ENCODE measurements around the gene KIAA1328.
"Not testable (repeated sequence)": the region's sequence is repeated elsewhere in the genome, so short reads cannot be mapped to it uniquely, and the experiment has no call there.

KIAA1328 gene

GRCh38 chr18:37144921-37145320 is 316.0 kb downstream of the KIAA1328 start:
- WGBS: 97% methylated on average over 4 of the region's 4 CpGs
- H3K27ac ChIP-seq (ENCODE audit: low read depth, low read length): no peak overlapping the region
- no peaks in the 10 kb centered on the region for H3K27me3 ChIP-seq (ENCODE audit: insufficient read depth, low read length)
- H3K4me1 ChIP-seq (ENCODE audit: insufficient read depth, low read length): peaks cover 12% of the 10 kb centered on the region
- H3K9ac ChIP-seq (ENCODE audit: low read depth, low read length): no peak overlapping the region
- no peaks in the 10 kb centered on the region for H3K36me3 ChIP-seq (ENCODE audit: insufficient read depth, low read length)
- no peak overlapping the region for H3K4me3 ChIP-seq (ENCODE audit: low read length)
- no peaks in the 10 kb centered on the region for H3K9me3 ChIP-seq (ENCODE audit: insufficient read depth, low read depth, low read length)

- H3K9ac ChIP-seq (ENCODE audit: low read depth, low read length): no peak overlapping the region
- 94% methylated on average over 5 of the region's 7 CpGs for WGBS
- H3K27me3 ChIP-seq (ENCODE audit: insufficient read depth, low read length): no peaks in the 10 kb centered on the region
- H3K36me3 ChIP-seq (ENCODE audit: insufficient read depth, low read length): no peaks in the 10 kb centered on the region
- H3K4me3 ChIP-seq (ENCODE audit: low read length): no peak overlapping the region
- peaks cover 29% of the 10 kb centered on the region for H3K4me1 ChIP-seq (ENCODE audit: insufficient read depth, low read length)
- H3K9me3 ChIP-seq (ENCODE audit: insufficient read depth, low read depth, low read length): 0 out of 2 replicates have a peak, but pooled peaks cover 2% of the 10 kb centered on the region
- H3K27ac ChIP-seq (ENCODE audit: low read depth, low read length): no peak overlapping the region
These were observed 327.5 kb downstream of the KIAA1328 start for GRCh38 chr18:37156330-37156942.

DNA sequence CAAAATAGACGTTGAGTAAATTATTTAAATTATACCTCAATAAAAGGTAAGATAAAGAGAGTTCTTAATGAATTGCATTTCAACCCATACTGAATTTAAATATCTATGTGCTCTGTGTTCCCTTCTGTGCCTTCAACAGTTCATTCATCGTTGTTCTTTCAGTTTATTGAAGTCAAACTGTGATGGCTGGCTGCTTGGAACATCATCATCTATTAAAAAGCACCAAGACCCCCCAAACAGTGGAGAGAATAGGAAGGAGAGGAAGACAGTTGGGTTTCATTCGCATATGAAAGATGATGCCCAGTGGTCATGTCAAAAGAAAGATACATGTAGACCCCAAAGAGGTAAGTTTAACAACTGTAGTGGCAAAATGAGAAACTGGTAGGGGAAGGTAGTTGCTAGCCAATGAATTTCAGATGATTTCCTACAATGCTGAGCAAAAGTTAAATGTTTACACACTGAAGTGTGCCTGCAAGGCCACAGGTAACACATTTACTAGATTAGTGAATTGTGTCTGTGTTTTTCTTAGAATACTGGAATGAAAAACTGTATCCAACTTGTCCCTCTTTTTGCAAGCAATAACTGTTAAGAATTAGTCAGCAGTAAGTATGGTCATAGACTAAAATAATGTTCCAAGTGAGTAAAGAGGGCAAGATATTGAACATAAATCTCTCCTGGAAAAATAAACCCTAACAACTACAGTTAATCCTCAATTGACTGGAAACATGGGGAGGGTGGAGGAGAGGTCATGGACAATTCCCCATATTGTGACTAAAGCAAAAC is 331.3 kb downstream of the KIAA1328 start:
- H3K9ac ChIP-seq (ENCODE audit: low read depth, low read length): no peak overlapping the region
- peak overlapping the region; percentile 83 for H3K27ac ChIP-seq (ENCODE audit: low read depth, low read length)
- H3K9me3 ChIP-seq (ENCODE audit: insufficient read depth, low read depth, low read length): no peaks in the 10 kb centered on the region
- no peaks in the 10 kb centered on the region for H3K27me3 ChIP-seq (ENCODE audit: insufficient read depth, low read length)
- WGBS: 34% methylated on average over 2 of the region's 3 CpGs
- H3K4me1 ChIP-seq (ENCODE audit: insufficient read depth, low read length): peaks cover 47% of the 10 kb centered on the region
- no peak overlapping the region for H3K4me3 ChIP-seq (ENCODE audit: low read length)
- H3K36me3 ChIP-seq (ENCODE audit: insufficient read depth, low read length): no peaks in the 10 kb centered on the region

DNA sequence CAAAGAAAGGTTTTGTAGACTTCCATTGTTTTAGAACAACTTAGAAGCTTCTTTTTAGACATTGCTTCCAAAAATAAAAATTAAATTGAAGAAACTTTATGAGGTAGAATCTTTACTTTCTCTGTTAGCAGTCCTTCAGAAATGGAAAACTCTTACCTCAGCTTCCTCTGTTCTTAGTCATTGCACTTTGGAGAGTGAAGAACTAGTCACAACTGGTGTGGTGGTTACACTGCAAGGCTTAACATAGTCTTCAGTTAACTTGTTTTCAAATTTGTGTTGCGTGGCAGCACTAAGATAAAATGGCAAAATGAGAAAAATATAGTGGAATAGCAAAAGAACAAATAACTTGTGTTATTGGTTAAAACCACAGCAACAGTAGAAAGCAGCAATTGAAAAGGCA is 332.6 kb downstream of the KIAA1328 start:
- H3K4me1 ChIP-seq (ENCODE audit: insufficient read depth, low read length): peaks cover 49% of the 10 kb centered on the region
- 90% methylated on average over 1 of the region's 1 CpG for WGBS
- H3K9me3 ChIP-seq (ENCODE audit: insufficient read depth, low read depth, low read length): no peaks in the 10 kb centered on the region
- no peak overlapping the region for H3K9ac ChIP-seq (ENCODE audit: low read depth, low read length)
- H3K27ac ChIP-seq (ENCODE audit: low read depth, low read length): no peak overlapping the region
- H3K27me3 ChIP-seq (ENCODE audit: insufficient read depth, low read length): no peaks in the 10 kb centered on the region
- H3K36me3 ChIP-seq (ENCODE audit: insufficient read depth, low read length): no peaks in the 10 kb centered on the region
- H3K4me3 ChIP-seq (ENCODE audit: low read length): no peak overlapping the region

DNA sequence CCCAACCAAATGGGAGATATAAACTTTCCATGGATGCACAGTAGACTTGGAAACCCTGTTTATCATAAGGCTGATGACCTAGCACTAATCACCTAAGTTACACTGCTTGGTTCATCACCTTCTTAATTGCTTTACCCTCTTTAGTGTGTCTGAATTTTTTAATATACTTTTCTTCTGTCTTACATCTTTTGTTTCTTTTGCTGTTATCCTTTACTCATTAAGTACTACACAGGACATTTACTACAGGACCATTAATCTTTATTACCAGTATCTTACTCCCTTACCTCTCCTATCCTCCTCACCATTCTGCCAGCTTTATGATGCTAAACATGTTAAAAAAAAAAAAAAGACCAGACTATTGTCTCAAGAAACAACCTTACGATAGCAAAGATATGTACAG is 333.6 kb downstream of the KIAA1328 start:
- H3K4me1 ChIP-seq (ENCODE audit: insufficient read depth, low read length): peaks cover 52% of the 10 kb centered on the region
- no peaks in the 10 kb centered on the region for H3K36me3 ChIP-seq (ENCODE audit: insufficient read depth, low read length)
- H3K27ac ChIP-seq (ENCODE audit: low read depth, low read length): no peak overlapping the region
- no peaks in the 10 kb centered on the region for H3K9me3 ChIP-seq (ENCODE audit: insufficient read depth, low read depth, low read length)
- WGBS: no CpG with 5 or more reads among the region's 1 CpG
- no peak overlapping the region for H3K4me3 ChIP-seq (ENCODE audit: low read length)
- H3K9ac ChIP-seq (ENCODE audit: low read depth, low read length): no peak overlapping the region
- H3K27me3 ChIP-seq (ENCODE audit: insufficient read depth, low read length): no peaks in the 10 kb centered on the region

- Histone ChIP-seq H3K4me3 (ENCODE audit: low read length) (no peak overlapping the region), H3K27ac (ENCODE audit: low read depth, low read length) (no peak overlapping the region), H3K4me1 (ENCODE audit: insufficient read depth, low read length) (peaks cover 52% of the 10 kb centered on the region), H3K9ac (ENCODE audit: low read depth, low read length) (no peak overlapping the region), H3K27me3 (ENCODE audit: insufficient read depth, low read length) (no peaks in the 10 kb centered on the region), H3K36me3 (ENCODE audit: insufficient read depth, low read length) (no peaks in the 10 kb centered on the region), H3K9me3 (ENCODE audit: insufficient read depth, low read depth, low read length) (no peaks in the 10 kb centered on the region)
- WGBS: 86% methylated on average over 4 of the region's 4 CpGs
These were observed 334.2 kb downstream of the KIAA1328 start for GRCh38 chr18:37163119-37163518.

- WGBS: 100% methylated on average over 1 of the region's 1 CpG
- Histone ChIP-seq H3K9me3 (ENCODE audit: insufficient read depth, low read depth, low read length) (no peaks in the 10 kb centered on the region), H3K4me3 (ENCODE audit: low read length) (no peak overlapping the region), H3K4me1 (ENCODE audit: insufficient read depth, low read length) (peaks cover 23% of the 10 kb centered on the region), H3K27ac (ENCODE audit: low read depth, low read length) (no peak overlapping the region), H3K9ac (ENCODE audit: low read depth, low read length) (no peak overlapping the region), H3K36me3 (ENCODE audit: insufficient read depth, low read length) (no peaks in the 10 kb centered on the region), H3K27me3 (ENCODE audit: insufficient read depth, low read length) (no peaks in the 10 kb centered on the region)
These were observed 337.6 kb downstream of the KIAA1328 start for GRCh38 chr18:37166491-37166890.

DNA sequence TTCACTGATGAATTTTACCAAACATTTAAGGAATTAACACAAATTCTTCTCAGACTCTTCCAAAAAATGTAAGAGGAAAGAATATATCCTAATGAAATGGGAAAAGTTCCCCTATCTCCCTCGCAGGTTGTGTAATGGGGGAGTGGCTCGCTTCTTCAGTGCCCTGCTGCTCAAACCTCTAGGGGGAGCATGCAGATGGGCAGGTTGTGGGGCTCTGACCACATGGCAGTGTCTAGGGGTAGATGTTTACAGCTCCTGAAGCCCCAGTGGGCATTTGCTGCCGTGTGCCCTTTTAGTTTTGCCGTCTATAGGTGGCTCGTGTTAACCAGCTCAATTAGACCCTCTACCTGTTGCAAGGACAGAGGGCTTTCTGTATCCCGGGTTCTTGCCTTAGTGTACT is 338.0 kb downstream of the KIAA1328 start:
- WGBS: 82% methylated on average over 6 of the region's 6 CpGs
- not testable (repeated sequence) for H3K9ac ChIP-seq (ENCODE audit: low read depth, low read length); H3K9me3 ChIP-seq (ENCODE audit: insufficient read depth, low read depth, low read length); H3K27me3 ChIP-seq (ENCODE audit: insufficient read depth, low read length); H3K27ac ChIP-seq (ENCODE audit: low read depth, low read length); H3K36me3 ChIP-seq (ENCODE audit: insufficient read depth, low read length); H3K4me3 ChIP-seq (ENCODE audit: low read length)
- H3K4me1 ChIP-seq (ENCODE audit: insufficient read depth, low read length): peaks cover 18% of the 10 kb centered on the region

- no peak overlapping the region for H3K4me3 ChIP-seq (ENCODE audit: low read length)
- H3K36me3 ChIP-seq (ENCODE audit: insufficient read depth, low read length): no peaks in the 10 kb centered on the region
- H3K9me3 ChIP-seq (ENCODE audit: insufficient read depth, low read depth, low read length): no peaks in the 10 kb centered on the region
- no peak overlapping the region for H3K9ac ChIP-seq (ENCODE audit: low read depth, low read length)
- peaks cover 16% of the 10 kb centered on the region for H3K4me1 ChIP-seq (ENCODE audit: insufficient read depth, low read length)
- no peak overlapping the region for H3K27ac ChIP-seq (ENCODE audit: low read depth, low read length)
- H3K27me3 ChIP-seq (ENCODE audit: insufficient read depth, low read length): no peaks in the 10 kb centered on the region
These were observed 342.1 kb downstream of the KIAA1328 start for GRCh38 chr18:37170984-37171383.

- Histone ChIP-seq H3K9me3 (ENCODE audit: insufficient read depth, low read depth, low read length) (no peaks in the 10 kb centered on the region), H3K9ac (ENCODE audit: low read depth, low read length) (no peak overlapping the region), H3K36me3 (ENCODE audit: insufficient read depth, low read length) (no peaks in the 10 kb centered on the region), H3K4me1 (ENCODE audit: insufficient read depth, low read length) (peaks cover 26% of the 10 kb centered on the region), H3K27ac (ENCODE audit: low read depth, low read length) (no peak overlapping the region), H3K27me3 (ENCODE audit: insufficient read depth, low read length) (no peaks in the 10 kb centered on the region), H3K4me3 (ENCODE audit: low read length) (no peak overlapping the region)
- WGBS: 92% methylated on average over 2 of the region's 2 CpGs
These were observed 344.5 kb downstream of the KIAA1328 start for GRCh38 chr18:37173384-37173783.

GRCh38 chr18:37175727-37176620 is 347.0 kb downstream of the KIAA1328 start:
- Histone ChIP-seq H3K27me3 (ENCODE audit: insufficient read depth, low read length) (no peaks in the 10 kb centered on the region), H3K4me1 (ENCODE audit: insufficient read depth, low read length) (peaks cover 26% of the 10 kb centered on the region), H3K4me3 (ENCODE audit: low read length) (no peak overlapping the region), H3K36me3 (ENCODE audit: insufficient read depth, low read length) (no peaks in the 10 kb centered on the region), H3K9me3 (ENCODE audit: insufficient read depth, low read depth, low read length) (no peaks in the 10 kb centered on the region), H3K27ac (ENCODE audit: low read depth, low read length) (peak overlapping the region; percentile 73), H3K9ac (ENCODE audit: low read depth, low read length) (peak overlapping the region; percentile 12; the same call in 1 of the 2 replicates)
- WGBS: 100% methylated on average over 1 of the region's 1 CpG

Data from HUES64 (cell line).